NOMO-1 (cell line): ENCODE results near the gene LRBA.
"Not testable (repeated sequence)": the region's sequence is repeated elsewhere in the genome, so short reads cannot be mapped to it uniquely, and the experiment has no call there.

Source experiments
- DNase-seq, 2 experiments: peaks; one replicate each; lab custom pipeline; 2025; ENCODE audit not compliant: unreplicated experiment in 2 of 2; lab: John Stamatoyannopoulos, UW

Gene LRBA

GRCh38 chr4:150944660-150945059 lies 70.4 kb downstream of the LRBA start:
- no peak for DNase-seq

- DNase-seq = no peak
Measured at GRCh38 chr4:150943818-150944217, 71.3 kb downstream of the LRBA start.

- no peak for DNase-seq
Measured at GRCh38 chr4:150943126-150943525, 72.0 kb downstream of the LRBA start.

GRCh38 chr4:150942539-150942938 lies 72.5 kb downstream of the LRBA start:
- DNase-seq = no peak

GRCh38 chr4:150940123-150940522 lies 75.0 kb downstream of the LRBA start:
- no peak for DNase-seq

GRCh38 chr4:150939530-150939929 lies 75.6 kb downstream of the LRBA start:
- no peak for DNase-seq

- no peak for DNase-seq
Measured at GRCh38 chr4:150938873-150939499, 76.1 kb downstream of the LRBA start.

- DNase-seq = no peak
Measured at GRCh38 chr4:150938417-150938816, 76.7 kb downstream of the LRBA start.

- no peak for DNase-seq
Measured at GRCh38 chr4:150934022-150934421, 81.1 kb downstream of the LRBA start.

GRCh38 chr4:150931796-150932195 lies 83.3 kb downstream of the LRBA start:
- no peak for DNase-seq

GRCh38 chr4:150931005-150931404 lies 84.1 kb downstream of the LRBA start:
- no peak for DNase-seq

- DNase-seq = no peak
Measured at GRCh38 chr4:150923945-150924344, 91.1 kb downstream of the LRBA start.

GRCh38 chr4:150921486-150921885 lies 93.6 kb downstream of the LRBA start:
- not testable (repeated sequence) for DNase-seq

GRCh38 chr4:150918562-150918961 lies 96.5 kb downstream of the LRBA start:
- not testable (repeated sequence) for DNase-seq

- no peak for DNase-seq
Measured at GRCh38 chr4:150911326-150911725, 103.8 kb downstream of the LRBA start.

- no peak for DNase-seq
Measured at GRCh38 chr4:150909116-150909515, 106.0 kb downstream of the LRBA start.

GRCh38 chr4:150906987-150907633 lies 108.0 kb downstream of the LRBA start:
- no peak for DNase-seq

- DNase-seq = no peak
Measured at GRCh38 chr4:150904671-150905070, 110.4 kb downstream of the LRBA start.

GRCh38 chr4:150903603-150904002 lies 111.5 kb downstream of the LRBA start:
- DNase-seq = no peak

GRCh38 chr4:150896497-150896896 lies 118.6 kb downstream of the LRBA start:
- peak; percentile 10 to 51 for DNase-seq

GRCh38 chr4:150890246-150890645 lies 124.8 kb downstream of the LRBA start:
- no peak for DNase-seq

- no peak for DNase-seq
Measured at GRCh38 chr4:150889306-150889705, 125.8 kb downstream of the LRBA start.

GRCh38 chr4:150888625-150889024 lies 126.5 kb downstream of the LRBA start:
- no peak for DNase-seq
